Lung (tissue), 12 donors: ENCODE measurements around the gene CD3D. TPM values are rescaled to one million over a fixed set of nuclear protein-coding genes. Genes with fewer than 3 reads are reported as not detected.

Experiments
- ATAC-seq: fragments of 200-7000 bp; cut with Tn5 transposase; one replicate; pipeline ENCODE4 v1.9.1; 2020; ENCODE audit warnings: moderate number of reproducible peaks; ENCODE audit not compliant: insufficient read depth, low FRiP score
- DNase-seq, 3 donors: peaks; one replicate each; pipeline ENCODE4 v3.0.0-alpha.2; 2013 to 2017
- H3K27ac ChIP-seq, 2 donors: one replicate each; pipeline ENCODE4 v1.5.1; 2013; ENCODE audit warnings: mild to moderate bottlenecking in 2 of 2, moderate library complexity in 2 of 2, control low read depth in 1 of 2, inconsistent platforms in 1 of 2, low read depth in 1 of 2, low read length in 1 of 2
- H3K27me3 ChIP-seq, 3 donors: one replicate each; pipeline ENCODE4 v1.5.1; 2013; ENCODE audit warnings: low read length in 2 of 3; ENCODE audit not compliant: control insufficient read depth in 3 of 3, insufficient read depth in 3 of 3
- H3K36me3 ChIP-seq, 4 donors: one replicate each; pipeline ENCODE4 v1.5.1; 2013; ENCODE audit warnings: low read length in 4 of 4, mild to moderate bottlenecking in 1 of 4, moderate library complexity in 1 of 4; ENCODE audit not compliant: control insufficient read depth in 4 of 4, insufficient read depth in 4 of 4
- H3K4me1 ChIP-seq, 5 donors: one replicate each; pipeline ENCODE4 v1.5.1; 2013; ENCODE audit warnings: low read length in 5 of 5, mild to moderate bottlenecking in 2 of 5, moderate library complexity in 1 of 5; ENCODE audit not compliant: control insufficient read depth in 5 of 5, insufficient read depth in 5 of 5
- H3K4me3 ChIP-seq: one replicate; pipeline ENCODE4 v1.5.1; 2013; ENCODE audit warnings: mild to moderate bottlenecking, control low read depth, moderate library complexity
- H3K9ac ChIP-seq, 2 donors: one replicate each; pipeline ENCODE4 v1.5.1; 2013; ENCODE audit warnings: low read length in 2 of 2, control low read depth in 1 of 2; ENCODE audit not compliant: insufficient read depth in 1 of 2
- H3K9me3 ChIP-seq, 4 donors: one replicate each; pipeline ENCODE4 v1.5.1; 2013; ENCODE audit warnings: low read length in 3 of 4, mild to moderate bottlenecking in 1 of 4, moderate library complexity in 1 of 4; ENCODE audit not compliant: control insufficient read depth in 4 of 4, insufficient read depth in 3 of 4
- CTCF ChIP-seq: IDR thresholded peaks from 2 replicates; pipeline ENCODE4 v1.5.1; 2012; ENCODE audit warnings: mild to moderate bottlenecking; ENCODE audit errors: control extremely low read depth, extremely low read depth
- WGBS, 2 donors: extraction: QIAGEN DNeasy Blood & Tissue Kit; methylation state at CpG; one replicate each; pipeline ENCODE4 v1.1.7; 2013; 5-methylcytosine and 5-hydroxymethylcytosine counted together
- polyA plus RNA-seq, 2 donors: library from polyadenylated mRNA; stranded (reverse); fragments of 200-250 nt; gene quantifications; one replicate each; pipeline ENCODE4 v1.2.1, GENCODE V29; 2013
- total RNA-seq, 2 donors: library from RNA; depleted of rRNA in 1 of 2; stranded (reverse); fragments of >200 nt in 1 of 2; gene quantifications; one replicate each; pipeline ENCODE4 v1.2.1, GENCODE V29; 2014 to 2021
- donor health status: control.
- donor health status: control.
- donor health status: Bipolar disorder and iron deficiency.
- donor health status: healthy.
- donor health status: DM: yes; HTN: yes; CAD: no.

Gene CD3D
- total and polyA plus RNA-seq, 4 donors = 3.8 to 9.9 (median 8.7) TPM

GRCh38 chr11:118339281-118339961 is 3.1 kb downstream of the CD3D start:
- Histone ChIP-seq H3K27ac (no peak overlapping the region), H3K9ac (no peak overlapping the region), H3K9me3 (no peaks in the 10 kb centered on the region), H3K4me3 (no peak overlapping the region), H3K4me1 (no peaks in the 10 kb centered on the region), H3K27me3 (no peaks in the 10 kb centered on the region), H3K36me3 (no peaks in the 10 kb centered on the region)
- ATAC-seq = no peak
- 83 to 88% methylated on average over 5 of the region's 5 CpGs for WGBS, 2 donors
- TF ChIP-seq CTCF = no peak
- DNase-seq = no peak

- WGBS, 2 donors = 64 to 65% methylated on average over 7 of the region's 7 CpGs
- Histone ChIP-seq H3K4me3 (no peak overlapping the region), H3K9me3 (no peaks in the 10 kb centered on the region), H3K27ac (no peak overlapping the region), H3K4me1 (no peaks in the 10 kb centered on the region), H3K27me3 (no peaks in the 10 kb centered on the region), H3K9ac (no peak overlapping the region), H3K36me3 (no peaks in the 10 kb centered on the region)
- DNase-seq (peak in 1 of 3 donors; percentile 15), ATAC-seq (peak; percentile 19)
- no peak for TF ChIP-seq CTCF
Observed at GRCh38 chr11:118338637-118339061, 3.9 kb downstream of the CD3D start.

- Histone ChIP-seq H3K9ac (no peak overlapping the region), H3K9me3 (no peaks in the 10 kb centered on the region), H3K36me3 (no peaks in the 10 kb centered on the region), H3K4me1 (no peaks in the 10 kb centered on the region), H3K4me3 (no peak overlapping the region), H3K27me3 (no peaks in the 10 kb centered on the region), H3K27ac (no peak overlapping the region)
- DNase-seq (no peak), ATAC-seq (no peak)
- WGBS, 2 donors = 64 to 93% methylated on average over 1 of the region's 1 CpG
- no peak for TF ChIP-seq CTCF
Observed at GRCh38 chr11:118334745-118335144, 7.8 kb downstream of the CD3D start.

DNA sequence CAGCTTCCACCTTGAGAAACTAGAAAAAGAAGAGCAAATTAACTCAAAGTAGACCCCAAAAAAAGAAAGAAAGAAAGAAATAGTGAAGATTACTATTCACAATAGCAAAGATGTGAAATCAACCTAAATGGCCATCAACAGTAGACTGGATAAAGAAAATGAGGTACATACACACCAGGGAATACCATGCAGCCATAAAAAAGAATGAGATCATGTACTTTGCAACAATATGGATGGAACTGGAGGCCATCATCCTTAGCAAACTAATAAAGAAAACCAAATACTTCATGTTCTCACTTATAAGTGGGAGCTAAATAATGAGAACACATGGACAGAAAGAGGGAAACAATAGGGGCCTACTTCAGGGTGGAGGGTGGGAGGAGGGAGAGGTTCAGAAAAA is 13.8 kb downstream of the CD3D start:
- Histone ChIP-seq H3K27ac (no peak overlapping the region), H3K36me3 (no peaks in the 10 kb centered on the region), H3K4me1 (no peaks in the 10 kb centered on the region), H3K9me3 (no peaks in the 10 kb centered on the region), H3K27me3 (no peaks in the 10 kb centered on the region), H3K4me3 (no peak overlapping the region), H3K9ac (no peak overlapping the region)
- DNase-seq (no peak), ATAC-seq (no peak)
- TF ChIP-seq CTCF = no peak
